HG02642 (cell line): ENCODE measurements around the gene C19orf81.

Source experiments
- ATAC-seq: cut with Tn5 transposase; IDR thresholded peaks from one replicate; pipeline ENCODE4 v1.9.1; 2021; ENCODE audit warnings: mild to moderate bottlenecking; ENCODE audit not compliant: unreplicated experiment, poor library complexity

The C19orf81 gene

DNA sequence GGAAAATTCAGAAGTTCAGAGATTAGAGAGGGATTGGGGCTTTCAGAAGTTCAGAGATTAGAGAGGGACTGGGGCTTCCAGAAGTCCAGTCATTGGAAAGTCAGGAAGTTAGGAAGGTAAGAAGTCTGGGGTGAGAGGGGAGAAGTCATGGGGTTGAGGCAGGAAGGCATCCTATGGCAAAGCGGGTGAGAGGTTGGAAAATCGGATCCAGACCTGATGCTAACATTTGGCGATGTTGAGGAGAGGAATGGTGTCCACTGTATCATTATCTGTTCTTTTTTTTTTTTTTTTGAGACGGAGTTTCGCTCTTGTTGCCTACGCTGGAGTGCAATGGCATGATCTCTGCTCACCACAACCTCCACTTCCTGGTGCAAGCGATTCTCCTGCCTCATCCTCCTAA is 20.7 kb upstream of the C19orf81 start:
- no peak for ATAC-seq

DNA sequence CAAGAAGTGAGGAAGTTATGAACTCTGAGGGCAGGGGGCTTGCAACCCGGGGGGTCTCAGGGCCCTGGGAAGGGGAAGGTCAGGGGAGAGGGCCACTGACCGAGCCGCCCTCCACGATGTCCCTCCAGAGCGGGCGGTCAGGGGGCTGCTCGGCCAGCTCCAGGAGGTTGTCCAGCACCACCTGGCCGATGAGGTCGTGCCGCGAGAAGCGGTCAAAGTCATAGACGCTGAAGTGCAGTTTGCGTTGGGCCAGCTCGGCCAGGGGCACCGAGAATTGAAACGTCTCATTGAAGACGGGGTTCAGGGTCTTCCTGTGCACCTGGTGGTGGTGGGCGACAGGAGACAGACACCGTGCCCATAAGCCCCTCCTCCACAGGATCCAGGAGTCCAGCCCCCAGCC is 20.1 kb upstream of the C19orf81 start:
- ATAC-seq: no peak

DNA sequence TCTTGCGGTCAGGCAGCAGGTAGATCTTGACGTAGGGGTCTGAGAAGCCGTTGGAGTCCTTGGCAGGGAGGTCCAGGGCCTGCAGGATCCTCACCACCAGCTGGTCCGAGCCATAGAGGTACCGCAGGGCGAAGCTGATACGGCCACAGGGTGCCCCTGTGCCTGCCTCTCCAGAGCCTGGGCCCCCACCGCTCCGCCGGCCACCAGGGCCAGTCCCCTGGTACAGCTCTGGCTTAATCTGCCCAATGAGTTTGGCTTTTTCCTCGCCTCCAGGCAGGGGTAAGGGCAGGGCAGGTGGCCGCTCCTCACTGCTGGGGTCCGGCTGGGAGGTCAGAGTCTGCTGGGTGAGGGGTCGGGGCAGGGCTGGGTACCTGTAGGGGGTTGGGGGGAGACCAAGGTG is 19.4 kb upstream of the C19orf81 start:
- ATAC-seq: no peak

DNA sequence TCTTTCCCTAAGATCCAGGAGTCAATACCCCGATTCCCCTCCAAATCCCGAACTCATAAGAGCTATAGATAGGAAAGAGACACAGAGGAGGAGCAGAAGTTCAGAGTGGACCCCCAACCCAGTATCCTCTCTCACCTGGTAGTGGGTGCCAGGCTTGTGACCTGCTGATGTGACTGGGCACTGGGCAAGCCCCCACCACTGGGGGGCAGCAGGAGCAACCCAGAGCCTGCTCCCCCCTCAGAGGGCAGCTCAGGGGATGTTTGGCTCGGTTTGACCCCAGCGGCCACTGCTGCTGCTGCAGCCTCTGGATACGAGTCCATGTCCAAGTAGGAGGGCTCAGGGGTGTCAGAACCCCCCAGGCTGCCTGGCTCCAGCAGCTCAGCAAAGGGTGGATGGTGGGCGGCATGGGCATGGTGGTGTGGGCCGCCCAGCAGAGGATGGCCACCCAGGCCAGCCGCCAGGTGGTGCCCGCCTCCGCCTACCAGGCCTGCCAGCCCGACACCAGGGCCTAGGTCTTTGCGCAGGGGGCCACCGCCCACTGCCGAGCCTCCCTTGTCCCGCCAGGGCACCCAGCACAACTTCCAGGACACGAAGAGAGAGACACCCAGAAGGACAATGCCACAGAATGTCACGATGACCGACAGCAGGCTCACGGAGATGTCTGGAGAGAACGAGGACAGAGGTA is 17.0 kb upstream of the C19orf81 start:
- no peak for ATAC-seq

DNA sequence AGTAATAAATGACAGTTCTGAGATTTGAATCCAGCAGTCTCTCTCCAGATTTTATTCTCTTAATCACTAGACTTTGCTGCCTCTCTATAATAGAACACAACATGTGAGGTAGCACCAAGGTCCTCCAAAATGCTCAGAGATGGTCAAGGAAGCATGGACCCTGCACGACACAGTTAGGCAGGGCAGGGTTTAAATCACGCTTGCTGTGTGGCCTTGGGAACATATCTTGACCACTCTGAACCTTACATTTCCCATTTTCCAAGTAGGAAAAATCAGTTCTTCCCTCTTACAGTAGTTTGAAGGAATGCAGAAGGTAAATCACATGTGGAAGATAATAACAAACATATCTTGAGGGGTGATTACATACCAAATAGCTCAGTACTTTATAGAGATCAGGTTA is 15.9 kb upstream of the C19orf81 start:
- ATAC-seq: no peak

DNA sequence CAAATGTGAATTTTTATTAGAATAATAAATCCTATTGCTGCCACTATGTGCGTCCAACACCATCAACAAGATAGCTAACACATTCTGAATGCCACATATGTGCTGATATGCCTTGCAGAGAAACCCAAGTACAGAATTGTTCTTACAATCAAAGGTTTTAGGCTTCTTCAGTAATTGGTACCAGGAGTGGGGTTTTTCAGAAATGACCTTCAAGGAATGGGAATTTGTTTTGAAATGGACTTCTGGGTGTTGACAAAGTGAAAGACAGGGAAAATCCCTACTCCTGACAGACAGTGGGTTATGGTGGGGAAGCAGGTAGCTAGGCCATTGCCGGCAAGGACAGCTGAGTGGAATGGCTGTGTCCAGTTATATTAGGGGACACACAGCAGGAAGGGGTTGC is 15.3 kb upstream of the C19orf81 start:
- no peak for ATAC-seq

DNA sequence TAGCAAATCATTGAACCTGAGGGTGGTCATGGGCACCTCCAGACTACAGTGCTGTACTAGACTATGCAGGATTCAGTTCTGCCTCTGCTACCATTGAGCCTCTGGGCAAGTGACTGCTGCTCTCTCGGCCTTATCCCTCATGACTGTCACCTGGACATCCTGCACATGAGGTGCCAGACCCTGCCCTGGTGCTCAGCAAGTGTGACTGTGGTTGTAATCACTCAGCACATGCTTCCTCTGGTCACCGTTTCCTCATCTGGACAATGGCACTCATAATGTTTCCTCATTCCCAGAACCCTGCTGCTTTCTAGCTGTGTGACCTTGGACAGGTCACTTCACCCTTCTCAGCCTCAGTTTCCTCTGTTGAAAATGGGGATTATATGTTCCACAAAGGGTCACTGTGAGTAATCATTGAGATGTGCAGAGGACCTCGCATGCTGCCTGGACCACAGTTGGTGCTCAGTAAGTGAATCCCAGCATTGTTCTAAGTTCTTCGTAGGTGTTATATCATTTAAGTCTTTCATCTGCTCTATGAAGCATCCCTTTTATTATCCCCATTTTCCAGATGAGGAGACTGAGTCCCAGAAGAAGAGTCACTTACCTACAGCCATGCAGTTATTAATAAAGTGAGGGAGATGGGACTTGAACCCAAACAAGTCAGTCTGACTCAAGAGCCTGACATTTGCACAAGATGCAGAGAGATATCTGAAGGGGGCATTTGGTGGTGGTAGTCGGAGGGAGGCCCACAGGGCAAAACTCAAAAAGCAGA is 12.7 kb upstream of the C19orf81 start:
- ATAC-seq: no peak

DNA sequence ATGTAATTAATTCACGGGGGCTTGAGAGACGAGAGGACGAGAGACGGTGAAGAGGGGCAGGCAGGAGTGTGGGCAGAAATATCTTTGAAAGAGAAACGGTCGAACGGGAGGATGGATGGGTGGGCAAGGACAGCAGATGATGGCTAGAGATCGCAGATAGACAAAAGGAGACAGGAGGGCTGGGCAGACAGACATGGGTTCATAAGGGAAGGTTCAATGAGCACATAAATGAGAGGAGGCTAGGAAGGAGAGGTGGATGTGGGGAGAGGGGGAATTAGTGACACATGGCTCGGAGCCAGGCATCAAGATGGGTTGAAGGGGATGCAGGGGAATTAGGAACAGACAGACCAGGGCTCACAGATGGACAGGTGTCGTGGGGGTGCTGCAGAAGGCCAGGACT is 10.6 kb upstream of the C19orf81 start:
- ATAC-seq: no peak

DNA sequence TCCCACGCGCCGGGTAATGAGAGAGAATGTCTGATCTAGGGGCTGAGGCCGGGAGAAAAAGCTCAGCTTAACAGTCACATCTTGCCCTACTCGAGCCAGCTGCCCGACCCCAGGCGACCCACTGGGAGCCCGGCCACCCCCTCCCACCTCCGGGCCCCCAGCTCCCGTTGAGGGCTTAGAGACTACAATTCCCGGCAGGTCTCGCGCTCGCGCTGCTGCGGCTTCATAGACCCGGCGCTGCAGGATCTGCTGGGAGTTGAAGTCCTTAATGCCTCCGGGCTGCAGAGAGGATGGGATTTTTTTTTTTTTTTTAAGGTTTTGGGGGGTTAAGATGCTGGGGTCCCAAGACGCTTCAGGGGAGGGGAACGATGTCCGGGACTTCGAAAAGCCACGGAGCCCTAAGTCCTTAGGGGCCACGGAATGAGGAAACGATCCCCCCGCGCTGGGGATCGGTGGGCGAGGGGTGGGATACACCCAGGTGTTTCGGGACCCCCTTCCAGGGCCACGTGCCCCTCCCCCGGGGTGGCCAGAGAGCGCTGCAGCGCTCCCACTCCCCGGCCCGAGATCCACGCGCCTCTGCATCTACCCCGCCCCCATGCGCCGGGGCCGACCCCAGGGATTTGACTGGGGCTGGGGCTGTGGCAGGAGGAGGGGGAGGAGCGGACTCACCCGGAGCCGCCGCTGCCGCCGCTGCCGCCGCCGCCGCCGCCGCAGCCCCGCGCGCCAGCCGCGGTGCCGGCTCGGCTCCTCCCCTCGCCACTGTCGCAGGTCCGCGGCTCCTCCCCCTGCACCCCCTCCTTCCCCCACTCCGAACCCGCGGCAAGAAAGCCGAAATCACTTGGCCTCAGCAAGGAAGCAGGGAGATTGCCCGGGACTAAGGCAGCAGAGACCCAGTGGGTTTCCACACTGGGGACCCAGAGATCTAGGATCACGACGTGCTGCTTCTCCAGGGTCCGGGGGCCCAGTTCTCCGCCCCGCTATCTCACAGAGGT is 9.8 kb upstream of the C19orf81 start, which contains the start of gene SYT3:
Gene SYT3 (minus strand): TSS at position 761 of the 992 bp plus-strand sequence. CDS start 2,470 bp downstream, outside the sequence.
- no peak for ATAC-seq

DNA sequence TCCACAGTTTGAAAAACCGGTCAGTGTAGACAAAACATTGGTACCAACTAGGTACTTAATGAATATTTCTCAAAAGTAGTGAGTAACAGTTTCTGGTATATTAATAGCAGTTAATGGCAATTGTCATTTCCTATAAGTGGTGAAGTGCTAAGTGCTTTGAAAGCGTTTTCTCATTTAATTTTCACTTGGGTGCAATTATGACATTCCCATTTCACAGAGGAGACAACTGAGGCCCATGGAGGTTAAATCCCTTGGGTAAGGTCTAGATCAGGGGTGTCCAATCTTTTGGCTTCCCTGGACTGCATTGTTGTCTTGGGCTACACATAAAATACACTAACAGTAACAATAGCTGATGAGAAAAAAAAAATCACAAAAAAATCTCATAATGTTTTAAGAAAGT is 8.9 kb upstream of the C19orf81 start:
- no peak for ATAC-seq

DNA sequence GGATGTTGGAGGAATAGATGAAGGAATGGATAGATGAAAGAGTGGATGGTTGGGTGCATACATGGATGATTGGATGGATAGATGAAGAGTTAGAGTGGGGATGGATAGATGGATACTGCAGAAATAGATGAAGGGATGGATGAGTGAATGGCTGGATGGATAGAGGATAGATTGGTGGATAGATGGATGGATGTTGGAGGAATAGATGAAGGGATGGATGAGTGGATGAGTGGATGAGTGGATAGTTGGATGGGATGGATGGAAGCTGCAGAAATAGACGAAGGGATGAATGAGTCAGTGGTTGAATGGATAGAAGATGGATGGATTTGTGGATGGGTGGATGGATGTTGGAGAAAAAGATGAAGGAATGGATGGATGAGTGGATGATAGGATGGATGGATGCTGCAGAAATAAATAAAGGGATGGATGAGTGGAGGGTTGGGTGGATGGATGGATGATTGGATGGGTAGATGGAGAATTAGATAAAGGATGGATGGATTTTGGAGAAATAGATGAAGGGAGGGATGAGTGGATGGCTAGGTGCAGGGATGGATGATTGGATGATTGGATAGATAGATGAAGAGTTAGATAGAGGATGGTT is 4.8 kb upstream of the C19orf81 start:
- ATAC-seq: no peak

DNA sequence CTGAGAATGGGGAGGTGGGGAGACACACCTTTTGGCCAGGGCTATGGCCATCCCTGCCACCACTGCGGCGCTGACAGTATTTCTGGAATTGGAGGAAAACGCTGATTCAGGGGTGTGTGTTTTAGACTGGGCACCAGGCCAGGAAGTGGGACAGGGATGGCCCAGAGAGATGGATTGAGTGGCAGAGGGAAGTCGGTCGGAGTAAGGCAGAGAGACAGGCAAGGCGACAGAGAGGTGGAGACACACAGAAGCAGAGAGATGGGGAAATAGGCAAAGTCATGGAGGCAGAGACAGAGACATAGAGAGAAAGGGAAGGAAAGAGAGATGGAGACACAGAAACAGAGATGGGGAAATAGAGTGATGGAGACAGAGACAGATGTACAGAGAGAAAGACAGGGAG is 4.1 kb upstream of the C19orf81 start:
- ATAC-seq: no peak

DNA sequence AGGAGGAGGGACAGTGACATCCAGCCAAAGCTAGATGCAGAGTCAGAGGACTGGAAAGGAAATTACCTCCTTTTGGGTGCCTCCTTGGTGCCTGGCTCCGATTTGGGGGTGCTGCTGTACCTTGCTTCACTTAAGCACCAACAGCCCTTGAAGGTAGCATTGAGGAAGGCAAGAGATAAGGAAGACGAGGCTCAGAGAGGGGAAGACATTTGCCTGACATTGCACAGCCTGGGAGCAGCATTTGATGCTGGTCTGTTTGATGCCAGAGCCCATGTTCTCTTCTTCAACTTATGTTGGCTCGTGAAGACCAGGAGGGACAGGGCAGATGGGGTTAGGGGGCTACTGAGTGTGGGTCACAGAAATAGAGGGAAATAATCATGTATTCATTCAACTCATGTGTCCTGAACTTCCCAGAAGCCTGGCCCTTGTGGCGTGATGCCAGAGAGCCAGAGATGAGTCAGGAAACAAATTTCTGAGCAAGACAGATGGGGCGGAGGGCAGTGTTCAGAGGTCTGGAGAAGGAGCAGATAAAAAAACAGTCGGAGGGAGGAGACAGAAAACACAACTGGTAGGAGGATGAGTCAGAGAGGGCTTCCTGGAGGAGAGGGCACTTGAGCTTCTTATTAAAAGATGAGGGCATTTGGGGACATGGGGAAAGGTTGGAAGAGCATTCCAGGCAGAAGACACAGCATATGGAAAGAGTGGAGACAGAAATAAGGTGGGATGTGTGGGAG is 3.0 kb upstream of the C19orf81 start:
- ATAC-seq: no peak

DNA sequence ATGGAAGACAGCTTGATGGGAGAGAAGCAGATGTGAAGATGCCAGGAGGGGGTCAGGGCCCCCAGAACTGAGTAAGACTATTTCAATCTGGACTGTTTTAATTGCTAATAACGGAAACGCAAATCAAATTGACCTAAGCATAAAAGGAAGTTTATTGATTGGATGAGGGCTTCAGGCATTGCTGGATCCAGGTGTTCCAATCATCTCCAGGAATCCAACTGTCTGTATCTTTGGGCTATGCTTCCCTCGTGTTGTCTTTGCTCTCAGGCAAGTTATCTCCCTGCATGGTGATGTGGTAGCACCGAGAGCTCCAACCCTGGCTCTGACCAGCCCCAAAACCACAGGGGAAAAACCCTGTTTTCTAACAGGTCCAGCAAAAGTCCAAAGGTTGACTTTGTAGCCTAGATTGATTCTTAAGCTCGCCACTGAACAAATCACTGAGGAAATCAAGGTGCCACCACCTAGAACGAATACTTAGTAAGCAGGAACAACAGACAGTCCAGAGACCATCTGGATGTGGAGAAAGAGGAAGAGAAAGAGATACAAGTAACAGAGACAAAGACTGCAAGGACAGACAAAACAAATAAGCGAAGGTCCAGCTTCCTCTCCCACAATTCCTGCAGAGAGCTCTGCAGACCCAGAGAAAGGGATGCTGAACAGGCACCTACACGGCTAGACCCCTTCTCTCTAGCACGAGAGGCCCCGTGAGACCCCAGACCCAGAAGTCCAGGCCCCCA is 1.2 kb upstream of the C19orf81 start:
- no peak for ATAC-seq

DNA sequence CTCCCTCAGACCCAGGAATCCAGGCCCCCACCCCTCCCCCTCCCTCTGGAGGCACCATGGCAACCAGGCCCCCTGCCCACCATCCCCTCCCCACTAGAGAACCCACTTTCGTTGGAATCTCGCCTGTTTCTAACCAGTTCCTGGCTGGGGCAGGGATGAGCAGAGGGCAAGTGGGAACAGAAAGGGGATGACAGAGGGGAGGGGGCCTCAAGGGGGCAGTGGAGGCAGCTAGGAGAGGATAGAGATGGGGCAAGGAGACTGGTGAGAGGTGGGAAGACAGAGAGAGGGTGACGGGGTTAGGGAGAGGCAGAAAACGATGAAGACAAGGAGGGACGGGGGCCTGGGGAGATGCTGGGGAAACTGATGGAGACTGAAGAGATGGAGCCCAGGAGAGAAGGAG is 586 bp upstream of the C19orf81 start:
- no peak for ATAC-seq

DNA sequence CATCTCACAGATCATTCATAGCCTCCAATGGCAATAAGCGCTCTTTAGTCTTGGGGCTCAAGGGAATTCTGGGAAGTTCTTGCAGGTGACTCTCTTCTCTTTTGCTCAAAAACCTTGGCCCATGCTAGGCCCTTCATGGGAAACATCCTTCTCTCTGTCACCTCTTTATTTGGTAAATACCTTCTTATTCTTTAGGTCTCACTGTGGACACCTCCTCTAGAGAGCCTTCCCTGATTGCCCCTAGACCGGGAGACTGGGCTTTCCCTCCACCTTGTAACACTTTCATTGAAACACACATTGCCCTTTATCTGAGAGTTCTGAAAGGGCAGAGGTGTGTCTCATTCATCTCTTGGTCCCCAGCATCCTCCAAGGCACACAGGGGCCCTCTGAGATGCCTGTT is 1.9 kb downstream of the C19orf81 start:
- ATAC-seq: no peak

DNA sequence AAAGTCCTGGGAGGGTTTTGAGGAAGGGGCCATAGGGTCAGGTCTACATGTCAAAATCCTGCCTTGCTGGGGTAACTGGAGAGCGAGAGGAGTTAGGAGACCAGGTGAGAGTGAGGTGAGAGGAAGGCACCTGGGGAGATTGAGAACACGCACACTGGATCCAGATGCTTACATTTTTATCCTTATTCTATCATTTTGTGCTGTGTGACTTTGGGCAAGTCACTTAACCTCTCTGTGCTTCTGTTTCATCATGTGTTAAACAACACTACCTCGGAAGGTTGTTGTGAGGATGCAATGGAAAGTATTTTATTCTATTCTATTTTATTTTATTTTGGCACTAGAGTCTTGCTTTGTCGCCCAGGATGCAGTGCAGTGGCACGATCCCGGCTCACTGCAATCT is 3.5 kb downstream of the C19orf81 start:
- no peak for ATAC-seq

DNA sequence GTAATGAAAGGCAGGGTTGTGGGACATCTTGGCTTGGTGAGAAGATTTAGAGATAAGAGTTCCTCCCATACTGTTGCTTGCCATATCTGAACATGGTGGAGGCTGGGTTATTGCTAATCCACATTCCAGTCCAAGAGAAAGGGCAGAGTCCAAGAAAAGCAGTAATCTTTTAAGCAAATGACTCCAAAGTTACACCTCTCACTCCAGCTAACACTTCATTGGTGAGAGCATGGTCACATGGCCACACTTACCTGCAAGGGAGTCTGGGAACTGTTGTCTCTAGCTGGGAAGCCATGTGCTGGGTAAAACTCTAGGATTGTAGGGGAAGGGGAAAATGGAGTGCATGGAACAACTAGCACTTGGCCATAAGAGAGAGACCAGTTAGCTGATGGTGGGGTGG is 5.6 kb downstream of the C19orf81 start:
- ATAC-seq: no peak

DNA sequence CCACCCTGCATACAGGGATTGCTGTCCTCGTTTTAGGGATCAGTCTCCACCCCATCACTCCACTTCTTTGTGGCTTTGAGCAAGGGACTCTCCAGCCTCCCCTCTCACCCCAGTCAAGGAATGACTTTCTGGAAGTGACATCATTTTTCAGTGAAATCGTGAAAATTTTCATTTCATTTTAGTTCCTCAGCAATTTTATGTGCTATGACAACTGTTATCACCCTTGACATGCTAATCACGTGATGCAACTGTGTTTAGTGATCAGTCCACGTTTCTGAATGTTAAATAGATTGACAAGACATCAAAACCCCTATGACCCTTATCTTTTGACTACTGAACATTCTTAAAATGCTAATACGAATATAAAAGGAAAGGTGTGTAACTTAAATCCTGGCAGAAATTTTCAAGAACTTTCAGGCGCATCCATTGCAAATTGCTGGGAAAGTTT is 8.0 kb downstream of the C19orf81 start:
- no peak for ATAC-seq
